SKM-1 (cell line): ENCODE measurements around the gene SBF2.
"Not testable (repeated sequence)": the region's sequence is repeated elsewhere in the genome, so short reads cannot be mapped to it uniquely, and the experiment has no call there.

Experiments used
- DNase-seq: peaks from one replicate; lab custom pipeline; 2025; ENCODE audit not compliant: unreplicated experiment; lab: John Stamatoyannopoulos, UW

SBF2 gene

GRCh38 chr11:10022764-10023163, 271.3 kb downstream of the SBF2 start:
- DNase-seq: no peak

GRCh38 chr11:10021563-10021962, 272.5 kb downstream of the SBF2 start:
- no peak for DNase-seq

DNA sequence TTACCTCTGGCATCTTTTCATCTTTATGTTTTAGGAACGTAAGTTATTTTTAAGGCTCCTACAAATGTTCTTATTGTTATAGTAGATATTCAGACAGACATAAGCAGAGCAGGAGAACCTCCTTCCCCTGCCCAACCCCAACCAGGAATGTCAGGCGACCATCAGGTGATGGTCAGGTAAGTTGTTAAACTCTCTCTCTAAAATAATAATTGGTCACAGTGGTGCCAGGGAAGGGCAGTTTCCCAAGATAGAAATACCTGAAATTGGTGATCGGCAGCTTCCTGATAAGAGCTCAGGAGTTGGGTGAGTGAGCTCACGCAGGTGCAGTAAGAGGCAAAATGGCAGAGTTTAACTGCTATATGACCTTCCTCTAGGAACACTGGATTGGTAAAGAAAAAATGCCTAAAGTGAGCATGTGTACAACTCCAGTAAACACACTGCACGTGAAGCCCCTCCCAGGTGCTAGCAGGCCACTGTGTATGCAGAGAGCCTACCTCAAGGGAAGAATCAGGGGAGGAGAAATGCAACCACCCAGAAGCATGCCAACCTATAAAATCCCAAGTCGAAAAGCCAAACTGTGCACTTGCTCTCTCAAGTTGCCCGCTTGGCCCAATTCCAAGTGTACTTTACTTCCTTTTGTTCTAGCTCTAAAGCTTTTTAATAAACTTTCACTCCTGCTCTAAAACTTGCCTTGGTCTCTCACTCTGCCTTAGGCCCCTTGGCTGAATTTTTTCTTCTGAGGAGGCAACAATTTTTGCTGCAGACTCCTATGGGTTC, 273.9 kb downstream of the SBF2 start:
- DNase-seq: no peak

- peak; percentile 42 for DNase-seq
Measured at GRCh38 chr11:10017911-10018310, 276.1 kb downstream of the SBF2 start.

- DNase-seq: no peak
Measured at GRCh38 chr11:10017050-10017449, 277.0 kb downstream of the SBF2 start.

- no peak for DNase-seq
Measured at GRCh38 chr11:10012068-10012467, 282.0 kb downstream of the SBF2 start.

DNA sequence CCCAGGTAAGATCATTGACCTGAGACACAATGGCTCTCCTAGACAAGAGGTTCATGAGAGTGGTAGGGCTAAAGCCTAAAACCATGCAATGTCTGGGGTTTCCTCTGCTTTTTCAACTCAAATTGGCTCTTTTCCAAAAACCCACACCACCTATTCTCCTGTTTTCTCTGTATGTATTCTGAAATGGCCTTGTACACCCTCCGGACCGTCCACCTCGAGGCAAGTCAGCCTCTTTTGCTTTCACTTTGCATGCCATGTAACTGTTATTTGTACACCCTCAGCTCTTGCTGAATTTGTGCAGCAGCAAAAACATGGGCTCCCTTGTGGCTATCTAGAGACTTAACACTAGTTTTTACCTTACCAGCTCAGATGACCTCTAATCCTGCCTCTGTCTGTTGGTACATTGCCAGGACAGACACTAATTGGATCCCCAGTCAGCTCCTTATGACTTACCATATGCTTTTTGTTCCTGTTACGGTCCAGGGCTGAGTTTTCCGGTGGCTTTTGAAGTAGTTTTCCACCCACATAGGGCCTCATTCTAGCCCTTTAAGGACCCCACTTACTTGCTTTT, 288.0 kb downstream of the SBF2 start:
- DNase-seq: no peak

DNA sequence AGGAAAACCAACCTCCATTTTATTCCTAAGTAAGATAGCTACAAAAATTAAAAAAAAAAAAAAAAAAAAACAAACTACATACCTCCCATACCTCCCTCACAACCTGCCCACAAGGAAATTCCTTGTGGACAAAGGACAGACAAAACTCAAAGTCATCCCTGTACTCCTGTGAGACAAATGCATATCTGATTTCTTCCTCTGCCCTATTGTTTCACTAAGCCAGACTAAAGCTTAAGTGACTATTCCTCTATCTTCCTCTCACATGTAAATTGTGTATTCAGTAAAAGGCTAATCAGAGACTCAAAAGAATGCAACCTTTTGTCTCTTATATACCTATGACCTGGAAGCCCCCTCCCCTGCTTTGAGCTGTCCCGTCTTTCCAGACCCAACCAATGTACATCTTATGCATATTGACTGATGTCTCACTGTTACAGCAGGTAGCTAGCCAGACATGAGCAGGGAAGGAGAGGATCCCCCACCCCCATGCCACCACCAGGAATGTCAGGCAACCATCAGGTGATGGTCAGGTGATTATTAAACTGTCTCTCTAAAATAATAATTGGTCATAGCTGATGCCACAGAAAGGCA, 289.4 kb downstream of the SBF2 start:
- DNase-seq: no peak

GRCh38 chr11:10002221-10002620, 291.8 kb downstream of the SBF2 start:
- no peak for DNase-seq

DNA sequence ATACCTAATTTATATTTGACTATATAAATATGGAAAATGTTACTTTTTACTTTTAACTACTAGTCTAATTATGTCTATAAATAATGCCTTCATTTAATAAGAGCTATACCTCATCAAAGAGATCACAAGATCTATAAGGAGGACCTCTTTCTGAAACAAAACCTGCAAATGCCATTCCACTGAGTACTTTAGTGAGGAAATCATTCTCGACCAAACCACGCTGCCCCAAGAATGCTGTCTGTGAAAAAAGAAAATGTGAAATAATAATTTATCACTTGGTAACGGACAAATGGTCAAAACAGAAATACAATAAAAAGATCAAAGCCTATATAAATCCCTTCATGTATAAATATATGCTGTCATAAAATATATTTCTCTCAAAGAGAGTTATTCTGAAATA, 301.7 kb downstream of the SBF2 start:
- no peak for DNase-seq

GRCh38 chr11:9990221-9990973, 303.6 kb downstream of the SBF2 start:
- no peak for DNase-seq

GRCh38 chr11:9987303-9987702, 306.7 kb downstream of the SBF2 start:
- not testable (repeated sequence) for DNase-seq

DNA sequence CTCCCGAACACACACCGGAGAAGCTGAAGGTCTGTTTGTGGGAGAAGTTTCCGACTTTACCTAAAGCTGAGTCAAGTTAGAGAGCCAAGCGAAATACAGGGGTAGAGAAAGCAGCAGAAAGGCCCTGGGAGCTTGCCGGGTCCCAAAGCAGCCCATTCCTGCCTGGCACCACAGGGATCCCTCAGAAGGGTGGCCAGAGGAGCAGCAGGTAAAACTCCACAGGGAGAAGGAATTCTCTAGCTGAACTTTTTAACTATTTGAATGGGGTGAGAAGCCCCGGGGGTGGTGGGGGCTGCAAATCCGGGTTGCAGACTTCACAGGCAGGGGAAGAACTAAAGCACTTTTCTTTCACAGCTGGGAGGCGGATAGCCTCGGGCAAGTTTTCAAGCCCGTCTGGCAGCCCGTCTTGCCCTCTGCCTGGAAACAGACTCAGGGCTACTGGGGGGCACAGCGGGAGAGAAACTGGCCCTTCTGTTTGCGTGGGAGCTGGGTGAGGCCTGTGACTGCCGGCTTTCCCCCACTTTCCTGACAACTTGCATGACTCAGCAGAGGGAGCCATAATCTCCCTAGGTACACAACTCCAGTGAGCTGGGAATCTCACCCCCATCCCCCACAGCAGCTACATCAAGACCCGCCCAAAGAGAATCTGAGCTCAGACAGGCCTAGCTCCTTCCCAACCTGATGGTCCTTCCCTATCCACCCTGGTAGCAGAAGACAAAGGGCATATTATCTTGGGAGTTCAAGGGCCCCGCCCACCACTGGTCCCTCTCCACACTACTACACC, 311.0 kb downstream of the SBF2 start:
- DNase-seq: no peak

- DNase-seq: no peak
Measured at GRCh38 chr11:9982127-9982795, 311.8 kb downstream of the SBF2 start.

DNA sequence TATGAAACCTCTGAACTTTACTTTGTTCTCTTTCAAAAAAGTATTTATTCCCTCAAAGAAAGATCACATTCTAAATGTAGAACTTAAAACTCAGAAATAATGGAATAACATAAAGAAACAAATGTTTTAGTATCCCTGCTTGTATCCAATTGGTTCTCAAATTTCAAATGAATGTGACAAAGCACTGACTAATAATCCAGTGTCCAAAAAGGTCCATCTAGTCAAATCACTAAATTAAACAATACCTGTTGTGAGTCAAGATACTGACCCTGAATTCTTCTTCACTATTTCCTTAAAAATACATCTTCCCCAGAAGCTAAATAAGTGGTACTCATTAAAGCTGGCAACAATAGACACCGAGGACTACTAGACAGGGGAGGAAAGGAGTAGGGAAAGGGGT, 313.1 kb downstream of the SBF2 start:
- no peak for DNase-seq

DNA sequence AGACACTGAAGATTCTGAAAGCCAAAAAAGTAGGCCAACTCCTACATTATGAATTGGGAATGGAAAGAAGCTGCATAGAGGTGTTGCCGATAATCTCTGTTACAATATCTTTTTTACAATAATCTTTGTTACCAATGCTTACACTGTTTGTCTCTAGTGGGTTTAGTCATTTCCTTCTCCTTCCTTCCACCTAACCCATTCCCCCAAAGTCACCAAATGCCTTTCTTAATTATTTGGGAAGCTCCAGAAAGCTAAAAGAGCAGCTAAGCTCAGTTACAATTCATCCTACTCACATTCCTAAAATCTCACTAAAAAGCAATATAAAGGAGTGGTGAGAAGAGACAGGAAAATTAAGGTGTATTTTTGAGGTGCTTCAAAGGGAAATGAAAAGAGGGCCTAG, 316.5 kb downstream of the SBF2 start:
- DNase-seq: no peak

GRCh38 chr11:9974375-9974774, 319.6 kb downstream of the SBF2 start:
- DNase-seq: no peak

DNA sequence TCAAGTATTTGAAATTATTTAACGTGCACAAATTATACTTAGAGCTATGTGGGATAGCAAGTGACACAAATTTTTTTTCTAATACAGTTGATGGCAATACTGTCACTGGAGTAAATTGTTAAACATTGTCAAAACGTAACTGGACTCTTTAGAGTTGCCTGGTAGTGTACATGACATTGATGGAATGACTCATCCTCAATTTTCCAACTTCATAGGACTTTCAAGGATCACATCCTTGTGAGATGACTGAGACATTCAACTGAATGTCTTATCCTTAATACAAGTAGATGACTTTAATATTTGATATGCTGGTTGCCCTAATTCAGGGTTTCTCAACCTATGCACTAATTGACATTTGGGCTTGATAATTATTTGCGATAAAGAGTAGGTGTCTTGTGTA, 320.1 kb downstream of the SBF2 start:
- DNase-seq: no peak

DNA sequence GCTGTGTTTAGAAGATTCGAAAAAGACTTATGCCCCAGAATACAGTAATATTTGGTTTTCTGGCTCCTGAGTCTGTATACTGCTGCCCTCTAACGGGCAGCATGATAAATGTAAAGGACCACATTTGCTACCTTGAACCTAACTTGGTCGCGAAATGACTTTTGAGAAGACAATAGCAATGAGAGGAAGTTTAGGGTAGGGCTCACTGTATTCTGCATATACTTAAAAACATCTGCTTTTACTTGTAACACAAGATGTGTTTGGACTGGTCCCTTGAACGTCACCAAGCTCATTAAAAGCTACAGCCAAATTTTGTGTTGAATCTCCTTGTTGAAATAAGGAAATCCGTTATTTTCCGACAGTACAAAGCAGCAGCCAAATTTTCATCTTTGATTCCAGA, 321.0 kb downstream of the SBF2 start:
- DNase-seq: no peak

DNA sequence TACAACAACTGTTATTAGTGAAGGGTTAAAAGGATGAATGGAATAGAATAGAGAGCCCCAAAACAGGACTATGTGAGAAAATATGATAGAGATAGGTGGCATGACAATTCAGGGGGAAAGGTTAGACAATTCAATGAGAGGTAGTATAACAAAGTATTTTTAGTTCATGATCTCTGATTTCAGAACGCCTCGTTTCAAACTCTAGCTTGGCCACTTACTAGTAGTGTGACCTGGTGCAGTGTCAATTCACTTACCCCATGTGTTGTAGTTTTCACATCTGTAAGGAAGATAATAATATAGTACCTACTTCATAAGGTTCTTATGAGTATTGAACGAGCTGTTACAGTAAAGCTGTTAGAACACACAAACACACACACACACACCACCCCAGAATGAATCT, 322.1 kb downstream of the SBF2 start:
- DNase-seq: no peak

GRCh38 chr11:9969068-9969467, 325.0 kb downstream of the SBF2 start:
- no peak for DNase-seq
